GM18870 (cell line): ENCODE data around the gene EXOC3L1.

Source experiments
- ATAC-seq: cut with Tn5 transposase; IDR thresholded peaks from one replicate; pipeline ENCODE4 v1.9.1; 2021; ENCODE audit warnings: moderate library complexity; ENCODE audit not compliant: unreplicated experiment

The EXOC3L1 gene

DNA sequence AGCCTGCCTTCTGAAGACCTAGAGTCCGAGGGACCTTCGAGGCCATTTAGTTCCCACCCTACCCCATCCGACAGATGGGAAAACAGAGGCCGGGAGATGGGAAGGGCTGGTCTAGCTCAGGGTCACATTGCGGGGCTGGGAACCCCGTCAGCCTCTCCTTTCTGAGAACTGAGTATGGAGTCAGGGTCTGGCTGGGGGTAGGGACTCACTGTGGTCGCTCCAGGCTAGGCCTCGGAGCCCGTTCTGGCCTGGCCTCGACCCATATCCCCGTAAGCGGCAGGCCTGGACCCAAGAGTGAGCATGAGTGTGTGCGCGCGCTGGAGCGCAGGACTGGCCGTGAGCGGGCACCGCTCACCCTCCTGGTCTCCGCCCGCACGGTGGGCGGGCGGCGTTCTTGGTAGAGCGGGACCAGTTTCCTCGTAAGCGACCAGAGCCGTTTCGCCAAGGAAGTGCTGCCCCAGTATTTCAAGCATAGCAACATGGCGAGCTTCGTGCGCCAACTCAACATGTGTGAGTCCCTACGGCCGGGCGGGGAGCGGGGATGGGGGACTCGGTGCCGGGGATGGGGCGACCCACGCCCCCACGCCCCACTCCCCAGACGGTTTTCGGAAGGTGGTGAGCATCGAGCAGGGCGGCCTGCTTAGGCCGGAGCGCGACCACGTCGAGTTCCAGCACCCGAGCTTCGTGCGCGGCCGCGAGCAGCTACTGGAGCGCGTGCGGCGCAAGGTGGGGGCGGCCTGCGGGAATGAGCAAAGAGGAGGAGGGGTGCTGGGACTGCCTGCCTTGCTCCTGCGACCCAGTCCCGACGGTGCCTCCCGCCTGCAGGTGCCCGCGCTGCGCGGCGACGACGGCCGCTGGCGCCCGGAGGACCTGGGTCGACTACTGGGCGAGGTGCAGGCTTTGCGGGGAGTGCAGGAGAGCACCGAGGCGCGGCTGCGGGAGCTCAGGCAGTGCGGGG is 24.5 kb downstream of the EXOC3L1 start:
- ATAC-seq = no peak

DNA sequence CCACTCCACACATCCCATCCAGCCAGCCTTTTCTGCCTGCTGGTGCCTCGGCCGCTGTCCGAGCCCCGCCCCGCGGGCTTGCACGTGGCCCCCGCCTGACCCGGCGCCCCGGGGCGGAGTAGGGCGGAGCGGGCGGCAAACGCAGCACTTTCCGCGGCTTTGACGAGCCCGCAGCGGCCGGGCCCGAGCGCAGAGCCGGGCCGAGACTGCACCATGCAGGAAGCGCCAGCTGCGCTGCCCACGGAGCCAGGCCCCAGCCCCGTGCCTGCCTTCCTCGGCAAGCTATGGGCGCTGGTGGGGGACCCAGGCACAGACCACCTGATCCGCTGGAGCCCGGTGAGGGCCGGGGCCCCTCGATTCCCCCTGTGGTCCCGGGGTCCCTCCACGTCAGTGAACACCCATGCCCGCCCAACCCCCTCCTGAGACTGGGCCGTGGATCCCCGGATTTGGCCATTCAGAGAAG is 25.3 kb downstream of the EXOC3L1 start, which contains the start of gene HSF4:
Gene HSF4, plus strand, starts transcription at position 147 of the 463 bp plus-strand sequence. Its CDS starts 67 bp downstream, at position 214.
- no peak for ATAC-seq

- no peak for ATAC-seq
Measured at GRCh38 chr16:67163999-67164558, 25.9 kb downstream of the EXOC3L1 start.

DNA sequence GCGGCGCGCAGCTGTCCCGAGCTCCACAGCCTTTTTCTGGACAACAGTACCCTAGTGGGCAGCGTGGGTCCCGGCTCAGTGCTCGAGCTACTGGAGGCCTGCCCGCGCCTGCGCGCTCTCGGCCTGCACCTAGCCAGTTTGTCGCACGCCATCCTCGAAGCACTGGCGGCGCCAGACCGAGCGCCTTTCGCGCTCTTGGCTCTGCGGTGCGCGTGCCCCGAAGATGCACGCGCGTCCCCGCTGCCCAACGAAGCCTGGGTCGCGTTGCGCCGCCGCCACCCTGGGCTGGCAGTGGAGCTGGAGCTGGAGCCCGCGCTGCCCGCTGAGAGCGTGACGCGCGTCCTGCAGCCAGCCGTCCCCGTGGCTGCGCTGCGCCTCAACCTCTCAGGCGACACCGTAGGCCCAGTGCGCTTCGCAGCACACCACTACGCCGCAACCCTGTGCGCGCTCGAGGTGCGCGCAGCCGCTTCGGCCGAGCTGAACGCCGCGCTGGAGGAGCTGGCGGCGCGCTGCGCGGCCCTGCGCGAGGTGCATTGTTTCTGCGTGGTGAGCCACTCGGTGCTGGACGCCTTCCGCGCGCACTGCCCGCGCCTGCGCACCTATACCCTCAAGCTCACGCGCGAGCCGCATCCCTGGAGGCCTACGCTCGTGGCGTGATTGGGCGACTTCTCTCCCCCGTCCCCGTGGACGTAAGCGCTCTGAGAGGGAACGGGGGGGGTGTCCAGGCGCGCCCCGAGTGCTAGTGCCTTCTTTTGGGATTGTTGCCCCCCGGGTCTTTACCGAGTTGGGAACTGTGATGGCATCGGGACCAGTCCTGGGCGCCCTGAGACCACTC is 26.6 kb downstream of the EXOC3L1 start:
- ATAC-seq = no peak

DNA sequence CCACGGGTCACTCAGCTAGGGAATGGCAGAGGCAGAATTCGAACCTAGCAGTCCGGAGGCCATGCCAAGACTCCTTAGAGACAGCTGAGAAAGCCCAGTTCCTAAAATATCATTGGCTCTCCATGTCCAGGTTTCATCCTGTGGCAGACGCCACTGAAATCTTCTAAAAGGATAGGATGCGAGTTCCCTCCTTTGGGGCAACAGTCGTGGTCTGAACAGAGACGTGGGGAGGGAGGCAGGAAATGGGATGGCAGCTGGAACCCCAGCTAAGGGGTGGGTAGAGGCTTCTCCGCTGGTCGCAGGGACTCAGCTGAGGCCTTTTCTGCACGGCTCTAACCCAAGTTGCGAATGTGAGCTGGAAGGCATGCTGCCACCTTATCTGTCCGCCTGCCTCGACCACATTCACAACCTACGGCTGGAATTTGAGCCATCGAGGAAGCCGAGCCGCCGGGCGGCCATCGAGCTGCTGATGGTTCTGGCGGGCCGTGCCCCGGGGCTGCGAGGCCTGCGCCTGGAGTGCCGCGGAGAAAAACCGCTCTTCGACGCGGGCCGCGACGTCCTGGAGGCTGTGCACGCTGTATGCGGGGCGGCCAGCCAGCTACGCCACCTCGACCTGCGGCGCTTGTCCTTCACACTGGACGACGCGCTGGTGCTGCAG is 27.3 kb downstream of the EXOC3L1 start:
- ATAC-seq = no peak

DNA sequence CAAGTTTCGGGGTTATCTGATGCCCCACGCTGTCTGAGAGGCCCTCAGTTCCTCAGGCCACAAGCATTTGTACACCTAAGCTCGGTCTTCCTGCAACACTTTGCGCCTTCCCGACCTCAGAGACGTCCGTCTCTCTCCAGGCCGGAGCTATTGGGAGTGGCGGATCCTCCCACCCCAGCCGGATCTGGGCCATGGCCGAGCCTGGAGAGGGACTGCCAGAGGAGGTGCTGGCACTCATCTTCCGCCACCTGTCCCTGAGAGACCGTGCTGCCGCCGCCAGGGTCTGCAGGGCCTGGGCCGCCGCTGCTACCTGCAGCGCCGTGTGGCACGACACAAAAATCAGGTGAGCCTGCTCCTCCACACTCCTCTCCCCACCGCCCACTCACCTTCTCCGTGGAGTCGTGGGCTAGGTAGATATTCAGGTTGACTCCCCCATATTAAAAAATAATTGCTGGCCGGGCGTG is 28.3 kb downstream of the EXOC3L1 start:
- no peak for ATAC-seq

- ATAC-seq = peak; percentile 38
Measured at GRCh38 chr16:67158637-67159600, 31.0 kb downstream of the EXOC3L1 start.

- ATAC-seq = no peak
Measured at GRCh38 chr16:67157892-67158635, 31.9 kb downstream of the EXOC3L1 start.

GRCh38 chr16:67157106-67157748 is 32.7 kb downstream of the EXOC3L1 start:
- ATAC-seq = no peak

GRCh38 chr16:67156143-67156844 is 33.6 kb downstream of the EXOC3L1 start:
- no peak for ATAC-seq

- ATAC-seq = no peak
Measured at GRCh38 chr16:67155295-67156142, 34.4 kb downstream of the EXOC3L1 start.

DNA sequence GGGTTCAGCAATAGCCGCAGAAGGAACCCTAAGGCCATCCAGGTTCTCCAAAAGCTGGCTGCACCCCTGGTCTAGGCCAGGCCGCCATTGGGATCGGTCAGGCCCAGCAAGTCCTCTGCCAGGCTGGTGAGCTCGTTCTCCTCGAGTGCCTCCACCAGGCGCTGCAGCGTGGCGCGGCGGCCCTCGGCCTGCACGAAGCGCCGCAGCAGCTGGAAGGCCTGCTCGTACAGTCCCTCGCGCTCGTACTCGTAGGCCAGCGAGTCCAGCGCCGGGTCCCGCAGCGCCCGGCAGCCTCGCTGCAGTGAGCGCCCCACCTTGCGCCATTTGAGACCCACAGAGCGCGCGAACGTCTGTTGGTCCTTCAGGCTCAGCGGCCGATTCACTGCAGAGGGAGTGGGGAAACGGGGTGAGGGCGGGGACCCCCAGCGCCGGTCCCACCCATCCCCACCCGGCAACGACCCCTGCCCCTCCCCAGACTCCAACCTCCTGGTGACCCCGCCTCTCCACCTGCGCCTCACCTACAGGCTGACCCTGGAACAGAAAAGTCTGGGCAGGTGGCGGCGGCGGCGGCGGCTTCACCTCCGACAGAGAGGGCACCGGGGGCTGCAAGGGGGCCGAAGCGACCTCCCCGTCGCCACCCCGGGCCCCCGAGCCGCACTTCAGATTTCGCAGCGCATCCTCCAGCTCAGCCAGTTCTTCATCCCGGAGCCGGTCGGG is 35.2 kb downstream of the EXOC3L1 start:
- no peak for ATAC-seq

DNA sequence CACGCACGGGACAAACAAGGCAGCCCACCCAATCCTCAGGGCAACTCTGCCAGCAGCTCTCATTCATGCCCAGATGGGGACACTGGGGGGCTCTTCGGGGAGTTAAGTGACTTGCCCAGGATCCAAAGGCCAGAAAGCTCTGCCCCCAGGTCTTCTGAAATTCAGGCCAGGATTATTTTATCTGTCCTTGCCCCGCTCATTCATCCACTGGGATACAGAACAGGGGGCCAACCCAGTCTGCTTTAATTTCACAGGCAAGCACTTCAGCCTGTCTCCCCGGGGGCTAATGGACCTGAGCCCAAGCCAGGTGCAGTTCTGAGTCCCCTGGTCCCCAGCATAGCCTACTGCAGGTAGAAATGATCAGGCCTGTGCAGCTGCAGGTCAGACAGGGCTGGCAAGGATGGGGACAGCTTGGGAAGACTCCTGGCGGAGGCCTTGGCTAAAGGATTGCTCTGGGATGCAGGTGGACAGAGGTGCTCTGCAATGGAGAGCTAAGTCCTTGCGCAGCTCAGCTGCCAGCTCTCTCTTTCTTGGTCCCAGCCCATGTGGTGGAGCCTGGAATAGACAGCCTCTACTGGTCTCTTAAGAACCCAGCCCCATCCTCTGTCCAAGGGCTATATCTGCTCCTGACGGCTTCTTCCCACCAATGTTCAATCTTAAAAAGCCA is 38.4 kb downstream of the EXOC3L1 start:
- ATAC-seq = no peak

DNA sequence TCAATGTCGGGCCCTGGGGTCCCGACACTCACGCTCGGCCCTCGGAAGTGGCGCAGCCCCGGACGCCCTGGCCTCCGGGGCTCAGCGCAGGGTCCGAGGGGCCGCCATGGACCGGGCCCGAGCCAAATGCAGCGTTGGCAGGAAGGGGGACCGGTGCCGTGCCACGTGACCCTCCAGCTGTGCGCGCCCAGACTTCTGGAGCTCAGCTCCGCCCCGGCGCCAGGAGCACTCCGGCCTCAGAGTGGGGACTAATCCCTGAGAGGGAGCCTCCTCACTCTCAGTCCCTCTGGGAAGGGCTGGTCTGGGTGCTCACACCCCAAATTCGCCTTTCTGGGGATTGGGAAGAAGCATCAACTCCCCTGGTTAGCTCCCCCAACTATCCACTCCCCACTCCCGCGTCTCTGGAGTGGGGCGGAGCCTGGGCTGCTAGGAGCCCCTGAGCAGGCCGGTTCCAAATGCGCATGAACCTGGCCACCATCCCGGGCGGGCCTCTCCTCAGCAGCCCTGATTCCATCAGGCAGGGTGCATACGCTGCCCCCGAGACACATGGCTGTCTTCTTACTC is 39.0 kb downstream of the EXOC3L1 start, which contains the start of gene B3GNT9:
Gene B3GNT9, minus strand, starts transcription at position 166 of the 564 bp plus-strand sequence. CDS start 513 bp downstream, outside the sequence.
- peak; percentile 40 for ATAC-seq
